ENCODE results near the gene C19orf12.

C19orf12 gene

DNA sequence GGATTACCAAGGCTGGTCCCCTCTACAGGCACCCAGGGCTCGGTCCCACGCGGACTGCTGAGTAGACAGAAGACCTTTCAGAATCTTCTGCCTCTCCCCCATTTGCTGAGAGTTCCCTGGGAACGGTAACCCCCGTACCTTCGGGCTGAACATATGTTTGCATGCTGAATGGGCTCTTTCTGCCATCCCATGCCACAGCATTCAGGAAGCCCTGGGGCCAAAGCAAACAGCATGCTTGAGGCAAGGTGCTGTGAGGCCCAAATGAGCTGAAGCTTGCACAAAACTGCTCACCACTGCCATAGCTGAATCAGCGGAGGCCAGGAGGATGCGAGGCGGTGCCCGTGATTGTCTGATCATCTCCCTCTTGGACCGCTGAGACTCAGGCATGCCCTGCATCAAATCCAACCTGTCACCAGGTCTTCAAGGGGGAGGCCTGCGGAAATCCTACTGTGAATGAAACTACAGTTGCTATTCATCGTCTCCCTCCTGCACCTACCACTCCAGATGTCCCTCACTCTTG lies 16.3 kb upstream of the C19orf12 start:
- H3K4me1 ChIP-seq (ENCODE audit: control insufficient read depth in 1 of 2, insufficient read depth in 1 of 2, low read depth in 1 of 2, low read length in 1 of 2): no peaks in the 10 kb centered on the region
- no peaks in the 10 kb centered on the region for H3K36me3 ChIP-seq
- no peak overlapping the region for H3K27ac ChIP-seq
- no peak overlapping the region for H3K4me3 ChIP-seq (ENCODE audit: low read depth in 1 of 2, low read length in 1 of 2)
- H3K27me3 ChIP-seq: peaks cover 40% of the 10 kb centered on the region
- no peaks in the 10 kb centered on the region for H3K9me3 ChIP-seq
- TF ChIP-seq, protein P1, sequence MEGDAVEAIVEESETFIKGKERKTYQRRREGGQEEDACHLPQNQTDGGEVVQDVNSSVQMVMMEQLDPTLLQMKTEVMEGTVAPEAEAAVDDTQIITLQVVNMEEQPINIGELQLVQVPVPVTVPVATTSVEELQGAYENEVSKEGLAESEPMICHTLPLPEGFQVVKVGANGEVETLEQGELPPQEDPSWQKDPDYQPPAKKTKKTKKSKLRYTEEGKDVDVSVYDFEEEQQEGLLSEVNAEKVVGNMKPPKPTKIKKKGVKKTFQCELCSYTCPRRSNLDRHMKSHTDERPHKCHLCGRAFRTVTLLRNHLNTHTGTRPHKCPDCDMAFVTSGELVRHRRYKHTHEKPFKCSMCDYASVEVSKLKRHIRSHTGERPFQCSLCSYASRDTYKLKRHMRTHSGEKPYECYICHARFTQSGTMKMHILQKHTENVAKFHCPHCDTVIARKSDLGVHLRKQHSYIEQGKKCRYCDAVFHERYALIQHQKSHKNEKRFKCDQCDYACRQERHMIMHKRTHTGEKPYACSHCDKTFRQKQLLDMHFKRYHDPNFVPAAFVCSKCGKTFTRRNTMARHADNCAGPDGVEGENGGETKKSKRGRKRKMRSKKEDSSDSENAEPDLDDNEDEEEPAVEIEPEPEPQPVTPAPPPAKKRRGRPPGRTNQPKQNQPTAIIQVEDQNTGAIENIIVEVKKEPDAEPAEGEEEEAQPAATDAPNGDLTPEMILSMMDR (IDR thresholded peaks at IDR 0.05): no peak

DNA sequence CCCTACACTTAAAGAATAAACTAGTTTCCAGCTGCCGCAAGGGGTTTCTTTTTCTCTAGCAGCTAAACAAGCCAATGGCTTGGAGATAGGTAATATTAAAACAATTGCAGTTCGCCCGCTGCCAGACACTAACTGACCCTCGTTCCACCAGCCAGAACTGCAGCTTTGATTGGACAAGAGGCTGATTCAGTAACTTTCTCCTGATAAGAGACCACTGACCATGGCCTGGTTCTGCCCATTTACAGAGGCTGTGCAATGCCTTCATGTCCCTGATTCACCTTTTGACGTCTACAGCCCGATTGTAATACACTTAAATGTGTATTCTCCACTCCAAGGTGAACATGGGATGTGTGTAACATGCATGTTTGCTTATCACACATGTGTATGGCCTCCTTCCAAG lies 12.8 kb upstream of the C19orf12 start:
- no peak overlapping the region for H3K4me3 ChIP-seq (ENCODE audit: low read depth in 1 of 2, low read length in 1 of 2)
- no peaks in the 10 kb centered on the region for H3K4me1 ChIP-seq (ENCODE audit: control insufficient read depth in 1 of 2, insufficient read depth in 1 of 2, low read depth in 1 of 2, low read length in 1 of 2)
- no peaks in the 10 kb centered on the region for H3K9me3 ChIP-seq
- TF ChIP-seq, protein P1 (IDR thresholded peaks at IDR 0.05): no peak
- peaks cover 71% of the 10 kb centered on the region for H3K27me3 ChIP-seq
- no peaks in the 10 kb centered on the region for H3K36me3 ChIP-seq
- no peak overlapping the region for H3K27ac ChIP-seq

DNA sequence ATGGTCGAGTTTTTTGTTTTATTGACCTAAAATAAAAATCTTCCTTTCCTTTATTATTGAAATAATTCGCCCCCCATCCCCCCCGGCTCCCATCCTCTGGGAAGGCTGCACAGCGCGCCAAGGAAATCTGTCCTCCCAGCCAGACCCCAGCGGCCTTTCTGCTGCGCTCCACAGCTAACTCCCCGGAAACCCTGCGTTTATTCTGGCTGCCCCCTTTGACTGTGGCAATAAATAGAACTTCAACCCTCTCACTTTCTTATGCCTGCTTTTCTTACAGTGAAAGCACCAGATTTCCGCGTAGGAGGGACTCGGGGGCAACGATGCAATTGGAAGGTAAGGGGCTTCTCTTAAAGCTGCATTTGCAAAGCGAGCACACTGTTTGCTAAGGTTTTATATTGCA lies 9.7 kb upstream of the C19orf12 start:
- H3K27ac ChIP-seq: no peak overlapping the region
- H3K4me3 ChIP-seq (ENCODE audit: low read depth in 1 of 2, low read length in 1 of 2): no peak overlapping the region
- H3K27me3 ChIP-seq: peaks cover 79% of the 10 kb centered on the region
- H3K4me1 ChIP-seq (ENCODE audit: control insufficient read depth in 1 of 2, insufficient read depth in 1 of 2, low read depth in 1 of 2, low read length in 1 of 2): no peaks in the 10 kb centered on the region
- H3K36me3 ChIP-seq: no peaks in the 10 kb centered on the region
- TF ChIP-seq, protein P1 (IDR thresholded peaks at IDR 0.05): no peak
- H3K9me3 ChIP-seq: no peaks in the 10 kb centered on the region

DNA sequence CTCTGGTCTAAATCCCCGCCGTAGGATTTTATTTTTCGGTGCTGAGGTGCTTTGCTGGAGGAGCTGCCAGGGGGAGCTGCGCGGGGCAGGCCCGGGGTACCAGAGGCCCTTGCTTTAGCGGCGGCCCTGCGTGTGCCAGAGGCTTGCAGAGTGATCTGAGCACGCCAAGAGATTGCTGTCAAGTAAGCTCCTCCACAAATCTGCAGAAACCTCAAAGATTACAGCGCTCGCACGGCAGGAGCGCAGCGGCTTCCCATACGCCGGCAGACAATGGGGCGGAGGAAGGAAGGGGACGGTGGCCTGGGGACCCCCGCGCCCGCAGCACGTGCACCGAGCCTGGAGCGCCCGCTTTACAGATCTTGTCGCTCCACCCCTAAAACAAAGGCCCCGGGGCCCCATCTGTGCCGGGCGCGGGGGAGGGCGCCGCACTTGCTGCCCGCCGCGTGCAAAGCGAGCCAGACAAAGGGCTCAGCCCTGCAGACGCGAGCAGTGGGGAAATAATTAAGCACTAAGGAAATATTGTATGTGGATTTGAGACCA lies 9.1 kb upstream of the C19orf12 start:
- H3K36me3 ChIP-seq: no peaks in the 10 kb centered on the region
- TF ChIP-seq, protein P1 (IDR thresholded peaks at IDR 0.05): no peak
- H3K27ac ChIP-seq: no peak overlapping the region
- no peak overlapping the region for H3K4me3 ChIP-seq (ENCODE audit: low read depth in 1 of 2, low read length in 1 of 2)
- H3K9me3 ChIP-seq: no peaks in the 10 kb centered on the region
- H3K27me3 ChIP-seq: peaks cover 78% of the 10 kb centered on the region
- no peaks in the 10 kb centered on the region for H3K4me1 ChIP-seq (ENCODE audit: control insufficient read depth in 1 of 2, insufficient read depth in 1 of 2, low read depth in 1 of 2, low read length in 1 of 2)

DNA sequence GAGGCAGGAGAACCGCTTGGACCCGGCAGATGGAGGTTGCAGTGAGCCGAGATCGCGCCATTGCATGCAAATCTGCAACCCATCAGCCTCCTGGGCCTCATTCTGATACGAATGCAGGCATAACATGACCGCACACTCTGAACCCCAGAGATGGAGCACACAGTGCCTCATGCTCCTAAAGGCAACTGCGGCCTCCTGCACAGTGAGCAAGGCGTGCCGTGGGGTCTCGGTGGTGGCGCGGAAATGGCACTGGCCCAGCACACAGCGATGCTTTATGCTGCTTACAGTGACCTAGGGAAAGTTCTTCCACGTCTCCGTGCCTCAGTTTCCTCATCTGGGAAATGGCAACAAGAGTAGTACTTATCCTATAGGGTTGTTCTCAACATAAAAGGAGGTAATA lies 2.0 kb upstream of the C19orf12 start:
- peaks cover 14% of the 10 kb centered on the region for H3K27me3 ChIP-seq
- no peaks in the 10 kb centered on the region for H3K9me3 ChIP-seq
- no peak overlapping the region for H3K27ac ChIP-seq
- no peak overlapping the region for H3K4me3 ChIP-seq (ENCODE audit: low read depth in 1 of 2, low read length in 1 of 2)
- peaks cover 18 to 23% of the 10 kb centered on the region in 2 experiments for H3K4me1 ChIP-seq (ENCODE audit: control insufficient read depth in 1 of 2, insufficient read depth in 1 of 2, low read depth in 1 of 2, low read length in 1 of 2)
- H3K36me3 ChIP-seq: no peaks in the 10 kb centered on the region
- TF ChIP-seq, protein P1 (IDR thresholded peaks at IDR 0.05): no peak
